Body of pancreas (tissue), 4 donors: ENCODE measurements around the gene FOXP1.

Experiments used
- POLR2A ChIP-seq, 3 donors: fragments of 450-650 bp; IDR thresholded peaks; one replicate each; pipeline ENCODE4 v1.6.1; 2016; ENCODE audit warnings: antibody characterized with exemption in 3 of 3, mild to moderate bottlenecking in 2 of 3
- TF ChIP-seq, protein P1 (sequence below), 7 experiments: fragments of 450-650 bp in 4 of 7; fragments of 200-600 bp in 3 of 7; sonication (generic) in 3 of 7; IDR thresholded peaks; one replicate each; pipeline ENCODE4 v1.5.1; 2016 to 2019; ENCODE audit warnings: antibody characterized with exemption in 7 of 7

DNA sequence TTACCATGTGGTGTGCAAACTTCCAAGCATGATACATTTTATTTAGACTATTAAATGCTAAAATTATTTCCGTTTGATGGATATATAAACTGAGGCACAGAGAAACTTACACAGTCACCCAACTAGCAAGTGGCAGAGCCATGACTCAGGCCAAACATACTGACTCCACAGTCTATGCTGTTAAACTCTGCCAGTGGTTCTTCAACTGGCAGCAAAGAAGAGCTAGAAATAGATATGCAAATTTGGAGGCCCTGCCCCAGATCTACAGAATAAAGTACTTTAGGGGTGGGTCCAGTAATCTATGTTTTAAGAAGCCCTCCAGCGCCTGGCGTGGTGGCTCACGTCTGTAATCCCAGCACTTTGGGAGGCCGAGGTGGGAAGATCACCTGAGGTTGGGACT, 400.0 kb downstream of the FOXP1 start:
- TF ChIP-seq, protein P1, sequence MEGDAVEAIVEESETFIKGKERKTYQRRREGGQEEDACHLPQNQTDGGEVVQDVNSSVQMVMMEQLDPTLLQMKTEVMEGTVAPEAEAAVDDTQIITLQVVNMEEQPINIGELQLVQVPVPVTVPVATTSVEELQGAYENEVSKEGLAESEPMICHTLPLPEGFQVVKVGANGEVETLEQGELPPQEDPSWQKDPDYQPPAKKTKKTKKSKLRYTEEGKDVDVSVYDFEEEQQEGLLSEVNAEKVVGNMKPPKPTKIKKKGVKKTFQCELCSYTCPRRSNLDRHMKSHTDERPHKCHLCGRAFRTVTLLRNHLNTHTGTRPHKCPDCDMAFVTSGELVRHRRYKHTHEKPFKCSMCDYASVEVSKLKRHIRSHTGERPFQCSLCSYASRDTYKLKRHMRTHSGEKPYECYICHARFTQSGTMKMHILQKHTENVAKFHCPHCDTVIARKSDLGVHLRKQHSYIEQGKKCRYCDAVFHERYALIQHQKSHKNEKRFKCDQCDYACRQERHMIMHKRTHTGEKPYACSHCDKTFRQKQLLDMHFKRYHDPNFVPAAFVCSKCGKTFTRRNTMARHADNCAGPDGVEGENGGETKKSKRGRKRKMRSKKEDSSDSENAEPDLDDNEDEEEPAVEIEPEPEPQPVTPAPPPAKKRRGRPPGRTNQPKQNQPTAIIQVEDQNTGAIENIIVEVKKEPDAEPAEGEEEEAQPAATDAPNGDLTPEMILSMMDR (IDR thresholded peaks at IDR 0.05): no peak
- TF ChIP-seq POLR2A (IDR thresholded peaks at IDR 0.05): no peak
